Measurements from ENCODE around the gene CHRND. TPM values are rescaled to one million over a fixed set of nuclear protein-coding genes. Genes with fewer than 3 reads are reported as not detected.

CHRND gene
- polyA plus RNA-seq, 1 donor (not counting 4 experiments of a cell fraction or from before 2014, with no cell fraction given) = not detected

- no peak for FAIRE-seq
- Histone ChIP-seq H2AFZ (ENCODE audit: control insufficient read depth, low read length) (no peak overlapping the region), H3K27ac (ENCODE audit: control insufficient read depth, insufficient read depth, low read length) (no peak overlapping the region), H3K9me1 (ENCODE audit: control insufficient read depth, extremely low read depth, insufficient read depth, low read length) (no peaks in the 10 kb centered on the region), H3K79me2 (ENCODE audit: control insufficient read depth, insufficient read depth, low read length) (no peaks in the 10 kb centered on the region), H3K9me3 (ENCODE audit: control insufficient read depth, low read depth, low read length) (no peaks in the 10 kb centered on the region), H3K9ac (ENCODE audit: control insufficient read depth, extremely low read depth, insufficient read depth, low read length) (no peak overlapping the region), H4K20me1 (ENCODE audit: control insufficient read depth, extremely low read depth, insufficient read depth, low read length) (no peaks in the 10 kb centered on the region), H3K4me1 (ENCODE audit: control insufficient read depth, extremely low read depth, insufficient read depth, low read length) (peaks cover 8% of the 10 kb centered on the region), H3K27me3 (ENCODE audit: control insufficient read depth, extremely low read depth, insufficient read depth, low read length) (no peaks in the 10 kb centered on the region), H3K36me3 (ENCODE audit: control insufficient read depth in 2 of 2, extremely low read depth in 1 of 2, insufficient read depth in 2 of 2, low read length in 2 of 2) (peaks cover 2 to 13% of the 10 kb centered on the region in 2 experiments), H3K4me3 (ENCODE audit: control insufficient read depth in 2 of 3, extremely low read depth in 1 of 3, insufficient read depth in 2 of 3, low read depth in 1 of 3, low read length in 3 of 3) (no peak overlapping the region), H3K4me2 (ENCODE audit: control insufficient read depth, extremely low read depth, insufficient read depth, low read depth, low read length) (no peak overlapping the region)
- no peak for TF ChIP-seq CTCF (optimal IDR thresholded peaks at IDR 0.05 in 1 of 3, IDR thresholded peaks at IDR 0.05 in 1 of 3, conservative IDR thresholded peaks at IDR 0.05 in 1 of 3; ENCODE audit: extremely low read depth in 1 of 3, insufficient read depth in 2 of 3, low read length in 3 of 3)
- TF ChIP-seq EZH2 (IDR thresholded peaks at IDR 0.05; ENCODE audit: low read length) = no peak
- DNase-seq (ENCODE audit: low read depth, low spot score) = no peak
- dilution Hi-C loops (cut with MboI; ENCODE audit: extremely low pct_ligation_motif_present, low sequenced_read_pairs) = no loop called here
Observed at GRCh38 chr2:232584238-232584637, 58.3 kb downstream of the CHRND start.

Other genes starting within 250 kb of the CHRND start
- gene ALPP, start 147.4 kb upstream of the CHRND start, polyA plus RNA-seq = not detected in 3 replicates
- not detected in 3 replicates for gene ALPG, start 119.3 kb upstream of the CHRND start, polyA plus RNA-seq
- gene ALPI, start 70.0 kb upstream of the CHRND start, polyA plus RNA-seq = not detected in 3 replicates
- not detected in 3 replicates for gene ECEL1, start 38.3 kb upstream of the CHRND start, polyA plus RNA-seq
- not detected in 3 replicates for gene PRSS56, start 5.8 kb upstream of the CHRND start, polyA plus RNA-seq
- gene CHRNG, start 13.5 kb downstream of the CHRND start, polyA plus RNA-seq = not detected in 3 replicates
- gene TIGD1, start 24.4 kb downstream of the CHRND start, polyA plus RNA-seq = 0.67 to 2.3 TPM (median 1.7 TPM) in 3 replicates
- gene EIF4E2, start 24.5 kb downstream of the CHRND start, polyA plus RNA-seq = 41.5 to 82.7 TPM (median 79.2 TPM) in 3 replicates
- gene EFHD1, start 107.4 kb downstream of the CHRND start, polyA plus RNA-seq = not detected in 3 replicates
- gene GIGYF2, start 171.2 kb downstream of the CHRND start, polyA plus RNA-seq = 27.1 to 35.5 TPM (median 32.8 TPM) in 3 replicates

Data from keratinocyte (primary cell).